Neural cell (in vitro differentiated cells): ENCODE results near the gene IFNGR1.

Source experiments
- POLR2AphosphoS5 ChIP-seq: IDR thresholded peaks from 2 replicates; pipeline ENCODE4 v1.6.1; 2012
- TAF1 ChIP-seq: IDR thresholded peaks from 2 replicates; pipeline ENCODE4 v1.6.1; 2012; ENCODE audit warnings: low read depth
- TF ChIP-seq, protein P1 (sequence below): fragments of 450-650 bp; IDR thresholded peaks from 2 replicates; pipeline ENCODE4 v1.5.1; 2014; ENCODE audit warnings: antibody characterized with exemption, mild to moderate bottlenecking, moderate library complexity; ENCODE audit not compliant: poor library complexity, severe bottlenecking

DNA sequence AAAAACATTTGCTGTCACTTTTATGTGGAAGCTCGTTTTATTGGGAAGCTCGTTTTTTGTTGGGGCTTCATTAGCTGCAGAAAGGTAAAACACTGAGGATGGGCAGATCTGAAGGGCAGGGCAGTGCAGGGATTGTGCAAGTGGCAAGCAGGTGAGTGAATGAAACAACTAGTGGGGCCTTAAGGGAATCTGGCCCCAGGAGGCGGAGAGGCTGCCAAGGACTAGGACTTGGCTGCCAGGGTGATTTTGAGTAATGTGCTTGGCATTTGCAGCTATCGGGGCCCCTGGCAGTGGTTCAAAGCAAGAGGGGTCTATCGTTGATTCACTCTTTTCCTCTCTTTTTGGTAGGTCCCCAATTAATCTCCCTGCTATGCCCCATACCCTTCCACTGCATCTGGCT is 57.2 kb downstream of the IFNGR1 start:
- TF ChIP-seq, protein P1, sequence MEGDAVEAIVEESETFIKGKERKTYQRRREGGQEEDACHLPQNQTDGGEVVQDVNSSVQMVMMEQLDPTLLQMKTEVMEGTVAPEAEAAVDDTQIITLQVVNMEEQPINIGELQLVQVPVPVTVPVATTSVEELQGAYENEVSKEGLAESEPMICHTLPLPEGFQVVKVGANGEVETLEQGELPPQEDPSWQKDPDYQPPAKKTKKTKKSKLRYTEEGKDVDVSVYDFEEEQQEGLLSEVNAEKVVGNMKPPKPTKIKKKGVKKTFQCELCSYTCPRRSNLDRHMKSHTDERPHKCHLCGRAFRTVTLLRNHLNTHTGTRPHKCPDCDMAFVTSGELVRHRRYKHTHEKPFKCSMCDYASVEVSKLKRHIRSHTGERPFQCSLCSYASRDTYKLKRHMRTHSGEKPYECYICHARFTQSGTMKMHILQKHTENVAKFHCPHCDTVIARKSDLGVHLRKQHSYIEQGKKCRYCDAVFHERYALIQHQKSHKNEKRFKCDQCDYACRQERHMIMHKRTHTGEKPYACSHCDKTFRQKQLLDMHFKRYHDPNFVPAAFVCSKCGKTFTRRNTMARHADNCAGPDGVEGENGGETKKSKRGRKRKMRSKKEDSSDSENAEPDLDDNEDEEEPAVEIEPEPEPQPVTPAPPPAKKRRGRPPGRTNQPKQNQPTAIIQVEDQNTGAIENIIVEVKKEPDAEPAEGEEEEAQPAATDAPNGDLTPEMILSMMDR = no peak
- TF ChIP-seq POLR2AphosphoS5 = no peak
- TF ChIP-seq TAF1 = no peak
